Nephron progenitor cell (in vitro differentiated cells): ENCODE results near the gene GRPEL1.

ENCODE experiments used
- DNase-seq: peaks from one replicate; pipeline ENCODE4 v3.0.0; 2021
- H3K27ac Mint-ChIP-seq: 2 replicates; pipeline ENCODE4 v1.8.0; 2021; ENCODE audit warnings: mild to moderate bottlenecking, moderate library complexity, mixed read lengths
- H3K27me3 Mint-ChIP-seq: 2 replicates; pipeline ENCODE4 v1.8.0; 2021; ENCODE audit warnings: mild to moderate bottlenecking, low read depth, mixed read lengths; ENCODE audit not compliant: poor library complexity
- H3K36me3 Mint-ChIP-seq: 2 replicates; pipeline ENCODE4 v1.8.0; 2021; ENCODE audit warnings: low read depth, mixed read lengths
- H3K4me1 Mint-ChIP-seq: 2 replicates; pipeline ENCODE4 v1.8.0; 2021; ENCODE audit warnings: mixed read lengths
- H3K4me3 Mint-ChIP-seq: 2 replicates; pipeline ENCODE4 v1.8.0; 2021; ENCODE audit warnings: mild to moderate bottlenecking, moderate library complexity, mixed read lengths
- H3K9me3 Mint-ChIP-seq: 2 replicates; pipeline ENCODE4 v1.8.0; 2021; ENCODE audit warnings: mild to moderate bottlenecking, moderate library complexity, mixed read lengths
- TF ChIP-seq, protein P1 (sequence below): fragments of 200-600 bp; sonication (generic); IDR thresholded peaks from 2 replicates; pipeline ENCODE4 v1.5.0; 2021; ENCODE audit warnings: antibody characterized with exemption

GRPEL1 gene

DNA sequence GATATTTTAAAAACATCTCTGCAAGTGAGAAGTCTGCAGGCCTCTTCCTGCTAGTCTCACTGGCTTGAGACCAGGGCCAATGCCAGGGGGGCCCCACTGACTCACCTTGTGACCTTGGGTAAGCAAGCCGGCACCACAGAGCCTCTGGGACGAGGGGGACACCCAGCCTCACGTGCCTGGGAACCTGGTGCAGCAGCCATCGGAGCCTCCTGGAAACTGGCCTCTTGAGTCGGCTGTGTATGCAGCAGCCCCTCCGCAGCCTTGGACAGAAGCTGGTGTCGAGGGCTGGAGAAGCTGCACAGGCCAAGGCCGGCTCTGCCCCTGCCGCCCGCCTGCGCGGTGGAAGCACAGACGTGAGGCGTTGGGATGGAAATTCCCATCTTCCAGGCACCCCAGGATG is 16.0 kb downstream of the GRPEL1 start:
- no peaks in the 10 kb centered on the region for H3K9me3 Mint-ChIP-seq
- H3K4me3 Mint-ChIP-seq, result no peak overlapping the region
- DNase-seq, result no peak

GRCh38 chr4:7051144-7051495 is 16.7 kb downstream of the GRPEL1 start:
- Mint-ChIP-seq H3K27ac (no peak overlapping the region), H3K36me3 (peaks cover 19% of the 10 kb centered on the region), H3K4me1 (peaks cover 34% of the 10 kb centered on the region), H3K27me3 (no peaks in the 10 kb centered on the region), H3K4me3 (no peak overlapping the region), H3K9me3 (no peaks in the 10 kb centered on the region)
- DNase-seq, result no peak
- TF ChIP-seq, protein P1, sequence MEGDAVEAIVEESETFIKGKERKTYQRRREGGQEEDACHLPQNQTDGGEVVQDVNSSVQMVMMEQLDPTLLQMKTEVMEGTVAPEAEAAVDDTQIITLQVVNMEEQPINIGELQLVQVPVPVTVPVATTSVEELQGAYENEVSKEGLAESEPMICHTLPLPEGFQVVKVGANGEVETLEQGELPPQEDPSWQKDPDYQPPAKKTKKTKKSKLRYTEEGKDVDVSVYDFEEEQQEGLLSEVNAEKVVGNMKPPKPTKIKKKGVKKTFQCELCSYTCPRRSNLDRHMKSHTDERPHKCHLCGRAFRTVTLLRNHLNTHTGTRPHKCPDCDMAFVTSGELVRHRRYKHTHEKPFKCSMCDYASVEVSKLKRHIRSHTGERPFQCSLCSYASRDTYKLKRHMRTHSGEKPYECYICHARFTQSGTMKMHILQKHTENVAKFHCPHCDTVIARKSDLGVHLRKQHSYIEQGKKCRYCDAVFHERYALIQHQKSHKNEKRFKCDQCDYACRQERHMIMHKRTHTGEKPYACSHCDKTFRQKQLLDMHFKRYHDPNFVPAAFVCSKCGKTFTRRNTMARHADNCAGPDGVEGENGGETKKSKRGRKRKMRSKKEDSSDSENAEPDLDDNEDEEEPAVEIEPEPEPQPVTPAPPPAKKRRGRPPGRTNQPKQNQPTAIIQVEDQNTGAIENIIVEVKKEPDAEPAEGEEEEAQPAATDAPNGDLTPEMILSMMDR, result no peak

More for the DNA sequence above, 16.0 kb downstream of the GRPEL1 start:
- TF ChIP-seq, protein P1, result no peak
- no peaks in the 10 kb centered on the region for H3K27me3 Mint-ChIP-seq
- H3K4me1 Mint-ChIP-seq, result peaks cover 27% of the 10 kb centered on the region
- no peak overlapping the region for H3K27ac Mint-ChIP-seq
- H3K36me3 Mint-ChIP-seq, result peaks cover 26% of the 10 kb centered on the region

DNA sequence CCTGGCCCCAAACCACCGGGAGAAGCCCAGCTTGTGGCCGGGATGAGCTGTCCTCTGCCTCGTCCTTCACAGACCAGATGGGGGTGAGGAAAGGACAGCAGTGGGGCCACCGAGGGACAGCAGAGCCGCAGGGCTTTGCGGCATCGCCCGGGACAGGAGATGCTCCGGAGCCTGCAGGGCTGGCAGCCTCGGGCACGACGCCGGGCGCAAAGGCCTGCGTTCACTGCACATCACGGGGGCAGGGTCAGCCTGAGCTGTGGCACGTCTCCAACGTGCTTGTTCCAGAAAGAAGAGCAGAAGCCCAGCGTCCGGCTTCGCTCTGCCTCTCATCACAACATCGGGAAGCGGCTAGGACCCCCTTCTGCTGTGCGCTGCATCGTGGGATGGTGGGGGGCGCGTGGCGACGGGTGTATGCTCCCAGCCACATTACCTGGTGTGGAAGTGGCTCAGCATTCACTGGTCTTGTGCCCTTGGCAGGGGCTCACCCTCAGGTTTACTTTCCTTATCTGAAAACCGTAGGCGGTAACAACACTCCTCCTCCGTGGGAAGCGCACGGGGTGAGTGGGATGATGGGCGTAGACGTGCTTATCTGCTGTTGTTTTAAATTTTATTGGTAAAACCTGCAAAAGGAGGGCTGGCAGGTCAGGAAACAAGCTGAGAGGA is 17.3 kb downstream of the GRPEL1 start:
- TF ChIP-seq, protein P1, result no peak
- DNase-seq, result no peak

DNA sequence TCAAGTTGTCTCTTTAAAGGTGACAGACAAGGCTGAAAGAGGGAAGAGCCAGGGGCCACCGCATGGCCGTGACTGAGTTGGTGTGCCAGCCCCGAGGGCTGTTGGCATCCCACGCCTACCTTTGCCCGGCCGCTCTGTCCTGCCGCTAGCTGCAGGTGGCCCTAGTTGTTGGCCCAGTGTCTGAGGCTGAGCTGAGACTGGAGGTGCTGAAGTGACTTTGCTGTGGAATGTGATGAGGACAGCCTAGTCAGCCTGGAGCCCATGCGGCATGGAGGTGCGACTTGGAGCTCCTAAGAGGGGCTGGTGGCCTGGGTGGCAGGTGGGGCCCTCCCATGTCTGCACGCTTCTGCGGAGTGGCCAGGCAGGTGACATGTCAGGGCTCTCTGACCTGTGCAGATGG is 18.1 kb downstream of the GRPEL1 start:
- TF ChIP-seq, protein P1, result no peak
- Mint-ChIP-seq H3K9me3 (no peaks in the 10 kb centered on the region), H3K27me3 (no peaks in the 10 kb centered on the region), H3K36me3 (peaks cover 14% of the 10 kb centered on the region), H3K4me3 (no peak overlapping the region), H3K4me1 (peaks cover 48% of the 10 kb centered on the region), H3K27ac (no peak overlapping the region)
- DNase-seq, result no peak

More for the DNA sequence above, 17.3 kb downstream of the GRPEL1 start:
- Mint-ChIP-seq H3K9me3 (no peaks in the 10 kb centered on the region), H3K4me1 (peaks cover 39% of the 10 kb centered on the region), H3K36me3 (peaks cover 14% of the 10 kb centered on the region), H3K27ac (peak overlapping the region; percentile 74), H3K4me3 (no peak overlapping the region), H3K27me3 (no peaks in the 10 kb centered on the region)

- H3K4me1 Mint-ChIP-seq, result peaks cover 53% of the 10 kb centered on the region
- H3K36me3 Mint-ChIP-seq, result peaks cover 11% of the 10 kb centered on the region
- H3K4me3 Mint-ChIP-seq, result no peak overlapping the region
These were observed 18.6 kb downstream of the GRPEL1 start for GRCh38 chr4:7049295-7049694.

More at GRCh38 chr4:7049295-7049694, 18.6 kb downstream of the GRPEL1 start:
- TF ChIP-seq, protein P1, result no peak
- H3K9me3 Mint-ChIP-seq, result no peaks in the 10 kb centered on the region
- no peaks in the 10 kb centered on the region for H3K27me3 Mint-ChIP-seq
- no peak overlapping the region for H3K27ac Mint-ChIP-seq
- no peak for DNase-seq
